Smooth muscle cell (in vitro differentiated cells): ENCODE results near the gene MEF2D. TPM values are rescaled to one million over a fixed set of nuclear protein-coding genes. Genes with fewer than 3 reads are reported as not detected.

ENCODE experiments used
- DNase-seq: peaks from one replicate; lab custom pipeline; 2025; ENCODE audit not compliant: unreplicated experiment; lab: John Stamatoyannopoulos, UW
- H2AFZ ChIP-seq: fragments of 200-600 bp; sonication (generic); 2 replicates; pipeline ENCODE4 v1.6.0; 2016; ENCODE audit warnings: antibody characterized with exemption, low read depth, mild to moderate bottlenecking
- H3F3A ChIP-seq: fragments of 200-600 bp; sonication (generic); 2 replicates; pipeline ENCODE4 v1.6.0; 2017; ENCODE audit warnings: antibody characterized with exemption, low read depth
- H3K27ac ChIP-seq: fragments of 200-600 bp; sonication (generic); 2 replicates; pipeline ENCODE4 v1.5.1; 2016; ENCODE audit warnings: low read depth, mild to moderate bottlenecking
- H3K27me3 ChIP-seq: fragments of 200-600 bp; sonication (generic); 2 replicates; pipeline ENCODE4 v1.6.1; 2016; ENCODE audit warnings: low read depth, mild to moderate bottlenecking
- H3K36me3 ChIP-seq: fragments of 200-600 bp; sonication (generic); 2 replicates; pipeline ENCODE4 v1.5.1; 2016; ENCODE audit warnings: low read depth
- H3K4me1 ChIP-seq: fragments of 200-600 bp; sonication (generic); 2 replicates; pipeline ENCODE4 v1.5.1; 2016; ENCODE audit warnings: low read depth
- H3K4me2 ChIP-seq: fragments of 200-600 bp; sonication (generic); 2 replicates; pipeline ENCODE4 v1.6.0; 2016; ENCODE audit warnings: mild to moderate bottlenecking
- H3K4me3 ChIP-seq: fragments of 200-600 bp; sonication (generic); 2 replicates; pipeline ENCODE4 v1.5.1; 2016; ENCODE audit warnings: mild to moderate bottlenecking
- H3K79me2 ChIP-seq: fragments of 200-600 bp; sonication (generic); 2 replicates; pipeline ENCODE4 v1.6.0; 2016; ENCODE audit warnings: low read depth, mild to moderate bottlenecking
- H3K9ac ChIP-seq: fragments of 200-600 bp; sonication (generic); 2 replicates; pipeline ENCODE4 v1.6.0; 2016; ENCODE audit warnings: low read depth
- H3K9me3 ChIP-seq: fragments of 200-600 bp; sonication (generic); replicated peaks from 2 replicates; pipeline ENCODE4 v1.5.1; 2016; ENCODE audit warnings: low read depth
- H4K20me1 ChIP-seq: fragments of 200-600 bp; sonication (generic); 2 replicates; pipeline ENCODE4 v1.6.0; 2016; ENCODE audit warnings: low read depth
- WGBS: methylation state at CpG from one replicate; pipeline ENCODE4 v1.1.7; 2016; ENCODE audit warnings: low lambda C conversion rate; 5-methylcytosine and 5-hydroxymethylcytosine counted together
- polyA plus RNA-seq: library from polyadenylated mRNA; unstranded; fragments of >200 nt; fragmentation: Nextera tagmentation; extraction: Ambion mirVana; gene quantifications from 2 replicates; pipeline ENCODE4 v1.2.1, GENCODE V29; 2016
- total RNA-seq: library from RNA; depleted of rRNA; stranded (reverse); fragments of >200 nt; gene quantifications from 2 replicates; pipeline ENCODE4 v1.2.3, GENCODE V29; 2014
- TF ChIP-seq, protein P1 (sequence below): fragments of 200-600 bp; sonication (generic); IDR thresholded peaks from 2 replicates; pipeline ENCODE4 v1.5.1; 2017; ENCODE audit warnings: borderline replicate concordance, mild to moderate bottlenecking, antibody characterized with exemption; ENCODE audit not compliant: insufficient read depth, poor library complexity, severe bottlenecking

MEF2D gene
- total and polyA plus RNA-seq, 2 experiments from 2014 or later: 23.2 to 45.6 TPM

DNA sequence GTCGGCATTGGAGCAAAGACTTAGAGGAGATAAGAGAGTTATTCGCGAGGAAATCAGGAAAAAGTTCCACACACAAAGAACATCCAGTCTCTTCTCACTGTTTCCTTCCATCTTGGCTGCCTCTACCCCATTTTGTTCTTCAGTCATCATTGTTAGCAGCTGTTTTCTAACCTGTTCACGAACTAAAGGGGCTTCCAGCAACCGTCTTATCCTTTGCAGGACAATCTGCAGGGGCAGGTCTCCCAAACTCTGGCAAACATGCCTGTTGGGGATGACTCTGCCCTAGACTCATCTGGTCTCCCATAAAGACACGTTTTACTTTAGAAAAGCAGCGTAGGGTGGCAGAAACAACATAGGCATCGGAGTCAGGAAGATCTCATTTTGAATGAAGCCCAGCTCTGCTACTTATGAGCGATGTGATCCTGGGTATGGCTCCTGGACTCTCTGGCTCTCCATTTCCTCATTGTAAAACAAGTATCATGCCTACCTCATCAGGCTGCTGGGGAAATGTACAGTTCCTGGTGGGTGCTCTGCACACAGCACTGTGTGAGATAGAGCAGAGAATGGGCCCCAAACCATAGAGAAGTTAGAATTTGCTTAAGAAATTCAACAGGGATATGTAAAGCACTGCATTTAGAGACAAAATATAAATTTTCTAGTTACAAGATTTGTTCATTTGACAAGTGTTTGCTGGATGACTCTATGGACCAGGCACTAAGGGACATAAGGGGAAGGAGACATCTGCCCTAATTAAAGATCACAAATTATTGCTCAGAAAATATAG, 59.7 kb downstream of the MEF2D start:
- Histone ChIP-seq H4K20me1 (no peaks in the 10 kb centered on the region), H3K27ac (no peak overlapping the region), H3K4me1 (peaks cover 20% of the 10 kb centered on the region), H3K9ac (no peak overlapping the region), H3K4me3 (no peak overlapping the region), H2AFZ (no peak overlapping the region), H3K4me2 (no peak overlapping the region), H3F3A (no peaks in the 10 kb centered on the region), H3K9me3 (no peaks in the 10 kb centered on the region), H3K27me3 (peaks cover 84% of the 10 kb centered on the region), H3K36me3 (no peaks in the 10 kb centered on the region), H3K79me2 (no peaks in the 10 kb centered on the region)
- WGBS: 34% methylated on average over 9 of the region's 9 CpGs
- TF ChIP-seq, protein P1, sequence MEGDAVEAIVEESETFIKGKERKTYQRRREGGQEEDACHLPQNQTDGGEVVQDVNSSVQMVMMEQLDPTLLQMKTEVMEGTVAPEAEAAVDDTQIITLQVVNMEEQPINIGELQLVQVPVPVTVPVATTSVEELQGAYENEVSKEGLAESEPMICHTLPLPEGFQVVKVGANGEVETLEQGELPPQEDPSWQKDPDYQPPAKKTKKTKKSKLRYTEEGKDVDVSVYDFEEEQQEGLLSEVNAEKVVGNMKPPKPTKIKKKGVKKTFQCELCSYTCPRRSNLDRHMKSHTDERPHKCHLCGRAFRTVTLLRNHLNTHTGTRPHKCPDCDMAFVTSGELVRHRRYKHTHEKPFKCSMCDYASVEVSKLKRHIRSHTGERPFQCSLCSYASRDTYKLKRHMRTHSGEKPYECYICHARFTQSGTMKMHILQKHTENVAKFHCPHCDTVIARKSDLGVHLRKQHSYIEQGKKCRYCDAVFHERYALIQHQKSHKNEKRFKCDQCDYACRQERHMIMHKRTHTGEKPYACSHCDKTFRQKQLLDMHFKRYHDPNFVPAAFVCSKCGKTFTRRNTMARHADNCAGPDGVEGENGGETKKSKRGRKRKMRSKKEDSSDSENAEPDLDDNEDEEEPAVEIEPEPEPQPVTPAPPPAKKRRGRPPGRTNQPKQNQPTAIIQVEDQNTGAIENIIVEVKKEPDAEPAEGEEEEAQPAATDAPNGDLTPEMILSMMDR: no peak
- no peak for DNase-seq

GRCh38 chr1:156439777-156440183, 60.8 kb downstream of the MEF2D start:
- Histone ChIP-seq H3K4me3 (no peak overlapping the region), H3K27me3 (peaks cover 95% of the 10 kb centered on the region), H3K4me1 (peaks cover 24% of the 10 kb centered on the region), H4K20me1 (no peaks in the 10 kb centered on the region), H3K79me2 (no peaks in the 10 kb centered on the region), H2AFZ (no peak overlapping the region), H3K36me3 (no peaks in the 10 kb centered on the region), H3K4me2 (no peak overlapping the region), H3K27ac (no peak overlapping the region), H3F3A (no peaks in the 10 kb centered on the region), H3K9me3 (no peaks in the 10 kb centered on the region), H3K9ac (no peak overlapping the region)
- 7% methylated on average over 14 of the region's 14 CpGs for WGBS
- DNase-seq: no peak
- TF ChIP-seq, protein P1: no peak

- TF ChIP-seq, protein P1: no peak
- Histone ChIP-seq H3K9me3 (no peaks in the 10 kb centered on the region), H3K27me3 (peaks cover 98% of the 10 kb centered on the region), H3K4me3 (no peak overlapping the region), H3K9ac (no peak overlapping the region), H3K27ac (no peak overlapping the region), H3K79me2 (no peaks in the 10 kb centered on the region), H3F3A (no peaks in the 10 kb centered on the region), H4K20me1 (no peaks in the 10 kb centered on the region), H3K36me3 (no peaks in the 10 kb centered on the region), H3K4me2 (no peak overlapping the region), H2AFZ (no peak overlapping the region), H3K4me1 (peaks cover 24% of the 10 kb centered on the region)
- 26% methylated on average over 11 of the region's 11 CpGs for WGBS
- DNase-seq: no peak
Measured at GRCh38 chr1:156439036-156439776, 61.4 kb downstream of the MEF2D start.
